Measurements from ENCODE around the gene CDC25B. TPM values are rescaled to one million over a fixed set of nuclear protein-coding genes. Genes with fewer than 3 reads are reported as not detected.

The CDC25B gene
- total and polyA plus RNA-seq, 2 of the 13 experiments (the other 11 are each of a cell fraction or from before 2014, with no cell fraction given): 14.5 to 19.4 TPM

DNA sequence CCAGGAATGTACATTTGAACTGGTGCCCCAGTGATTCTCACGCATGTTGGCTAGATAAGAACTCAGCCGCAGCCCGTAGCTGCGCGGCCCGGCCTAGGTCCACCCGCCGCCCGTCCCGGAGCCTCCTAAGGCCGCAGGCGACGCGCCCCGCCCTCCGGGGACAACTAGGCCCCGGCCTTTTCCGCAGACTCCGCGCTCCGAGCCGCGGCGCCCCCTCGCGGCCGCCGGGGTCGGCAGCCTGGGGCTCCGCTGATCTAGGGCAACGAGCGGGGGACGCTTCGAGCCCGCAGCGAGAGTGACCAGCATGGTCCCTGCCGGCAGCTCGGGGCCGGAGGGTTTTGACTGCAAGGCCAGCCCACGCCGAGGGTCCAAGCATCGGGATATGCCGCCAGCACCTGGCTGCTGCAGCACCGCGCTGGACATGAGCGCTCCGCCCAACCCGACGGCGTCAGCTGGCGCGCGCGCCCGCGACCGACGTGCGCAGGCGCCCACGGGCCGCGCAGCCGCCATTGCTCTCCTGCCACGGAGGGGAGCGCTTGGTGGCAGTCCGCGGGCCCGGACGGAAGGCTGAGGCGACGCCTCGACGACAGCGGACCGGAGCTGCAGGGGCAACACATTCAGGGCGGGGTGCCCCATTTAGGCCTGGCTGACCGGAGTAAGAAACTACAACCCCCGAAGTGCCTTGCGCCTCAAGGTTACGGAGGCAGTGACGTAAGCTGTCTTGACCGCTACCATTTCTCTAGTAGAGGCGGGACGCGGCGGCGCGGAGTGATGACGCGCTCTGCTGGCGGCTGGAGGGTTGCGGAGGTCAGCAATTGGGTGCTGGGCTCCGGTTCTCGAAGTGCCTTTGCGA is 24.2 kb downstream of the CDC25B start, which contains the start of gene AP5S1 (continued):
- no peak for TF ChIP-seq FOXA1 (IDR thresholded peaks at IDR 0.05)
- peak; percentile 46; the same call in 1 of the 2 replicates for TF ChIP-seq FOXA1 (CRISPR knock-in tag; IDR thresholded peaks at IDR 0.05)
- peak; percentile 98 for TF ChIP-seq TBP (CRISPR knock-in tag; IDR thresholded peaks at IDR 0.05)
- peak; percentile 81; the same call in 1 of the 2 replicates for TF ChIP-seq CBX5 (CRISPR knock-in tag; IDR thresholded peaks at IDR 0.05; ENCODE audit: borderline replicate concordance)
- TF ChIP-seq, protein P1, sequence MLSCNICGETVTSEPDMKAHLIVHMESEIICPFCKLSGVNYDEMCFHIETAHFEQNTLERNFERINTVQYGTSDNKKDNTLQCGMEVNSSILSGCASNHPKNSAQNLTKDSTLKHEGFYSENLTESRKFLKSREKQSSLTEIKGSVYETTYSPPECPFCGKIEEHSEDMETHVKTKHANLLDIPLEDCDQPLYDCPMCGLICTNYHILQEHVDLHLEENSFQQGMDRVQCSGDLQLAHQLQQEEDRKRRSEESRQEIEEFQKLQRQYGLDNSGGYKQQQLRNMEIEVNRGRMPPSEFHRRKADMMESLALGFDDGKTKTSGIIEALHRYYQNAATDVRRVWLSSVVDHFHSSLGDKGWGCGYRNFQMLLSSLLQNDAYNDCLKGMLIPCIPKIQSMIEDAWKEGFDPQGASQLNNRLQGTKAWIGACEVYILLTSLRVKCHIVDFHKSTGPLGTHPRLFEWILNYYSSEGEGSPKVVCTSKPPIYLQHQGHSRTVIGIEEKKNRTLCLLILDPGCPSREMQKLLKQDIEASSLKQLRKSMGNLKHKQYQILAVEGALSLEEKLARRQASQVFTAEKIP (CRISPR knock-in tag; IDR thresholded peaks at IDR 0.05; ENCODE audit: borderline replicate concordance): no peak
- peak; percentile 95 for TF ChIP-seq MYC (CRISPR knock-in tag; IDR thresholded peaks at IDR 0.05; ENCODE audit: borderline replicate concordance)
- TF ChIP-seq, protein P2, sequence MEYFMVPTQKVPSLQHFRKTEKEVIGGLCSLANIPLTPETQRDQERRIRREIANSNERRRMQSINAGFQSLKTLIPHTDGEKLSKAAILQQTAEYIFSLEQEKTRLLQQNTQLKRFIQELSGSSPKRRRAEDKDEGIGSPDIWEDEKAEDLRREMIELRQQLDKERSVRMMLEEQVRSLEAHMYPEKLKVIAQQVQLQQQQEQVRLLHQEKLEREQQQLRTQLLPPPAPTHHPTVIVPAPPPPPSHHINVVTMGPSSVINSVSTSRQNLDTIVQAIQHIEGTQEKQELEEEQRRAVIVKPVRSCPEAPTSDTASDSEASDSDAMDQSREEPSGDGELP (IDR thresholded peaks at IDR 0.05; ENCODE audit: borderline replicate concordance, low read depth): peak; percentile 78; the same call in 1 of the 2 replicates
- TF ChIP-seq, protein P3, sequence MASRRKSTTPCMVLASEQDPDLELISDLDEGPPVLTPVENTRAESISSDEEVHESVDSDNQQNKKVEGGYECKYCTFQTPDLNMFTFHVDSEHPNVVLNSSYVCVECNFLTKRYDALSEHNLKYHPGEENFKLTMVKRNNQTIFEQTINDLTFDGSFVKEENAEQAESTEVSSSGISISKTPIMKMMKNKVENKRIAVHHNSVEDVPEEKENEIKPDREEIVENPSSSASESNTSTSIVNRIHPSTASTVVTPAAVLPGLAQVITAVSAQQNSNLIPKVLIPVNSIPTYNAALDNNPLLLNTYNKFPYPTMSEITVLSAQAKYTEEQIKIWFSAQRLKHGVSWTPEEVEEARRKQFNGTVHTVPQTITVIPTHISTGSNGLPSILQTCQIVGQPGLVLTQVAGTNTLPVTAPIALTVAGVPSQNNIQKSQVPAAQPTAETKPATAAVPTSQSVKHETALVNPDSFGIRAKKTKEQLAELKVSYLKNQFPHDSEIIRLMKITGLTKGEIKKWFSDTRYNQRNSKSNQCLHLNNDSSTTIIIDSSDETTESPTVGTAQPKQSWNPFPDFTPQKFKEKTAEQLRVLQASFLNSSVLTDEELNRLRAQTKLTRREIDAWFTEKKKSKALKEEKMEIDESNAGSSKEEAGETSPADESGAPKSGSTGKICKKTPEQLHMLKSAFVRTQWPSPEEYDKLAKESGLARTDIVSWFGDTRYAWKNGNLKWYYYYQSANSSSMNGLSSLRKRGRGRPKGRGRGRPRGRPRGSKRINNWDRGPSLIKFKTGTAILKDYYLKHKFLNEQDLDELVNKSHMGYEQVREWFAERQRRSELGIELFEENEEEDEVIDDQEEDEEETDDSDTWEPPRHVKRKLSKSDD (CRISPR knock-in tag; IDR thresholded peaks at IDR 0.05; ENCODE audit: low read depth): peak; percentile 99
- TF ChIP-seq, protein P4, sequence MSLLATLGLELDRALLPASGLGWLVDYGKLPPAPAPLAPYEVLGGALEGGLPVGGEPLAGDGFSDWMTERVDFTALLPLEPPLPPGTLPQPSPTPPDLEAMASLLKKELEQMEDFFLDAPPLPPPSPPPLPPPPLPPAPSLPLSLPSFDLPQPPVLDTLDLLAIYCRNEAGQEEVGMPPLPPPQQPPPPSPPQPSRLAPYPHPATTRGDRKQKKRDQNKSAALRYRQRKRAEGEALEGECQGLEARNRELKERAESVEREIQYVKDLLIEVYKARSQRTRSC (CRISPR knock-in tag; IDR thresholded peaks at IDR 0.05; ENCODE audit: low read depth): peak; percentile 45; the same call in 1 of the 2 replicates
- TF ChIP-seq GATA4 (IDR thresholded peaks at IDR 0.05; ENCODE audit: borderline replicate concordance, low read depth): peak; percentile 37; the same call in 1 of the 2 replicates
- peak; percentile 67 to 77 for TF ChIP-seq MAFK (conservative IDR thresholded peaks at IDR 0.05 in 1 of 2, IDR thresholded peaks at IDR 0.05 in 1 of 2; ENCODE audit: low read length in 2 of 2)
- TF ChIP-seq, protein P5, sequence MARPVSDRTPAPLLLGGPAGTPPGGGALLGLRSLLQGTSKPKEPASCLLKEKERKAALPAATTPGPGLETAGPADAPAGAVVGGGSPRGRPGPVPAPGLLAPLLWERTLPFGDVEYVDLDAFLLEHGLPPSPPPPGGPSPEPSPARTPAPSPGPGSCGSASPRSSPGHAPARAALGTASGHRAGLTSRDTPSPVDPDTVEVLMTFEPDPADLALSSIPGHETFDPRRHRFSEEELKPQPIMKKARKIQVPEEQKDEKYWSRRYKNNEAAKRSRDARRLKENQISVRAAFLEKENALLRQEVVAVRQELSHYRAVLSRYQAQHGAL (CRISPR knock-in tag; IDR thresholded peaks at IDR 0.05; ENCODE audit: not compliant biosample characterization): peak; percentile 95
- peak; percentile 93; the same call in 1 of the 2 replicates for TF ChIP-seq NR1H2 (CRISPR knock-in tag; IDR thresholded peaks at IDR 0.05; ENCODE audit: borderline replicate concordance, low read depth)
- peak; percentile 16 for TF ChIP-seq ZNF746 (CRISPR knock-in tag; IDR thresholded peaks at IDR 0.05)
- no peak for TF ChIP-seq PAF1 (CRISPR knock-in tag; IDR thresholded peaks at IDR 0.05)
- TF ChIP-seq TOPORS (CRISPR knock-in tag; IDR thresholded peaks at IDR 0.05): peak; percentile 76
- TF ChIP-seq KLF12 (CRISPR knock-in tag; IDR thresholded peaks at IDR 0.05; ENCODE audit: borderline replicate concordance): peak; percentile 99
- TF ChIP-seq, protein P6, sequence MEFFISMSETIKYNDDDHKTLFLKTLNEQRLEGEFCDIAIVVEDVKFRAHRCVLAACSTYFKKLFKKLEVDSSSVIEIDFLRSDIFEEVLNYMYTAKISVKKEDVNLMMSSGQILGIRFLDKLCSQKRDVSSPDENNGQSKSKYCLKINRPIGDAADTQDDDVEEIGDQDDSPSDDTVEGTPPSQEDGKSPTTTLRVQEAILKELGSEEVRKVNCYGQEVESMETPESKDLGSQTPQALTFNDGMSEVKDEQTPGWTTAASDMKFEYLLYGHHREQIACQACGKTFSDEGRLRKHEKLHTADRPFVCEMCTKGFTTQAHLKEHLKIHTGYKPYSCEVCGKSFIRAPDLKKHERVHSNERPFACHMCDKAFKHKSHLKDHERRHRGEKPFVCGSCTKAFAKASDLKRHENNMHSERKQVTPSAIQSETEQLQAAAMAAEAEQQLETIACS (CRISPR knock-in tag; IDR thresholded peaks at IDR 0.05): peak; percentile 100
- TF ChIP-seq BRCA1 (CRISPR knock-in tag; IDR thresholded peaks at IDR 0.05): peak; percentile 92; the same call in 1 of the 2 replicates
- TF ChIP-seq HMG20A (CRISPR knock-in tag; IDR thresholded peaks at IDR 0.05; ENCODE audit: borderline replicate concordance): peak; percentile 23; the same call in 1 of the 2 replicates

All from HepG2 (cell line).